HepG2 (cell line): Measurements from ENCODE around the gene PODXL2. TPM values are rescaled to one million over a fixed set of nuclear protein-coding genes. Genes with fewer than 3 reads are reported as not detected.

ENCODE experiments used
- ATAC-seq: fragments of 200-7000 bp; cut with Tn5 transposase; 3 replicates; pipeline ENCODE4 v1.9.1; 2020; ENCODE audit warnings: mild to moderate bottlenecking, moderate library complexity
- BruUV-seq: library from RNA; stranded (reverse); fragments of 400-500 nt; replicated peaks from 2 replicates; lab custom pipeline; 2021; lab: Mats Ljungman, UMichigan
- CTCF ChIA-PET: fragments of 300-600 bp; formaldehyde crosslinking; extraction: SDS; loops from one replicate; lab custom pipeline; 2021; ENCODE audit warnings: low total read pairs, inconsistent platforms, low intra/inter-chr PET ratio; lab: Yijun Ruan, JAX
- POLR2A ChIA-PET: fragments of 350-600 bp; sonication (Branson Sonifier 250); formaldehyde crosslinking; loops from one replicate; lab custom pipeline; 2020; ENCODE audit warnings: antibody characterized with exemption, inconsistent platforms; lab: Yijun Ruan, JAX
- DNase-seq: peaks from one replicate; pipeline ENCODE4 v3.0.0-alpha.2; 2015; ENCODE audit warnings: low spot score
- FAIRE-seq: peaks from 3 replicates; lab custom pipeline; 2011; peaks lifted over from hg19 to GRCh38; lab: Jason Lieb, UNC
- H2AFZ ChIP-seq: one replicate; pipeline ENCODE4 v1.6.1; 2011; ENCODE audit warnings: low read length, inconsistent platforms
- H3K27ac ChIP-seq: fragments of 300-600 bp; 3 replicates; pipeline ENCODE4 v1.8.0; 2011; ENCODE audit warnings: mixed run types, mild to moderate bottlenecking, mixed read lengths, low read length, inconsistent platforms; ENCODE audit not compliant: insufficient read depth; ENCODE audit errors: extremely low read length
- H3K27me3 ChIP-seq, 2 experiments: fragments of 200-600 bp in 1 of 2; 2 replicates in 1 of 2; 3 replicates in 1 of 2; pipeline versions ENCODE4 v1.6.0 to v1.8.0; 2011; ENCODE audit warnings: low read length in 2 of 2, mild to moderate bottlenecking in 2 of 2, moderate library complexity in 2 of 2, inconsistent platforms in 1 of 2; ENCODE audit not compliant: insufficient read depth in 2 of 2, control insufficient read depth in 1 of 2
- H3K36me3 ChIP-seq, 2 experiments: fragments of 200-600 bp in 1 of 2; replicated peaks in 1 of 2; 2 replicates in 1 of 2; 3 replicates in 1 of 2; pipeline versions ENCODE4 v1.5.1 to v1.8.0; 2011; ENCODE audit warnings: low read length in 2 of 2, inconsistent platforms in 1 of 2; ENCODE audit not compliant: insufficient read depth in 2 of 2, control insufficient read depth in 1 of 2
- H3K4me1 ChIP-seq: 2 replicates; pipeline ENCODE4 v1.5.1; 2012; ENCODE audit warnings: low read length, inconsistent platforms; ENCODE audit not compliant: insufficient read depth
- H3K4me2 ChIP-seq: 2 replicates; pipeline ENCODE4 v1.6.0; 2011; ENCODE audit warnings: low read depth, low read length, inconsistent platforms
- H3K4me3 ChIP-seq, 3 experiments: fragments of 200-600 bp in 1 of 3; sonication (generic), shearing (Covaris generic) in 1 of 3; replicated peaks in 1 of 3; 2 replicates each; pipeline ENCODE4 v1.5.1; 2011 to 2016; ENCODE audit warnings: low read length in 3 of 3, inconsistent platforms in 2 of 3, low read depth in 2 of 3, mild to moderate bottlenecking in 2 of 3, control low read depth in 1 of 3, mixed read lengths in 1 of 3; ENCODE audit not compliant: insufficient read depth in 1 of 3
- H3K79me2 ChIP-seq: one replicate; pipeline ENCODE4 v1.6.1; 2011; ENCODE audit warnings: low read length, inconsistent platforms; ENCODE audit not compliant: insufficient read depth
- H3K9ac ChIP-seq: 2 replicates; pipeline ENCODE4 v1.6.0; 2011; ENCODE audit warnings: mild to moderate bottlenecking, low read depth, low read length, inconsistent platforms; ENCODE audit not compliant: insufficient read depth
- H3K9me3 ChIP-seq: 2 replicates; pipeline ENCODE4 v1.5.1; 2012; ENCODE audit warnings: mild to moderate bottlenecking, low read length
- H4K20me1 ChIP-seq: 2 replicates; pipeline ENCODE4 v1.6.0; 2011; ENCODE audit warnings: inconsistent platforms, mild to moderate bottlenecking, low read length, moderate library complexity; ENCODE audit not compliant: insufficient read depth
- ARHGAP35 ChIP-seq: sonication (generic); formaldehyde crosslinking; IDR thresholded peaks from 2 replicates; pipeline ENCODE4 v1.9.0; 2022; ENCODE audit warnings: mild to moderate bottlenecking, inconsistent platforms, moderate library complexity, missing genetic modification reagents, borderline replicate concordance
- DMAP1 ChIP-seq: IDR thresholded peaks from 2 replicates; pipeline ENCODE4 v1.6.1; 2016
- FOXO1 ChIP-seq: sonication (generic); formaldehyde crosslinking; IDR thresholded peaks from 2 replicates; pipeline ENCODE4 v1.4.0; 2020; ENCODE audit warnings: missing genetic modification reagents
- GLI4 ChIP-seq: sonication (generic); formaldehyde crosslinking; IDR thresholded peaks from 2 replicates; pipeline ENCODE4 v1.5.1; 2020; ENCODE audit warnings: missing genetic modification reagents, mild to moderate bottlenecking, moderate library complexity, borderline replicate concordance
- MIER2 ChIP-seq: IDR thresholded peaks from 2 replicates; pipeline ENCODE4 v1.6.1; 2016; ENCODE audit warnings: missing biosample characterization, missing genetic modification reagents
- PITX1 ChIP-seq: sonication (generic); formaldehyde crosslinking; IDR thresholded peaks from 2 replicates; pipeline ENCODE4 v1.5.1; 2020; ENCODE audit warnings: mild to moderate bottlenecking, missing genetic modification reagents
- RFXANK ChIP-seq: IDR thresholded peaks from 2 replicates; pipeline ENCODE4 v1.6.1; 2016
- SRF ChIP-seq: IDR thresholded peaks from 2 replicates; pipeline ENCODE4 v1.6.1; 2011; ENCODE audit warnings: mild to moderate bottlenecking, low read depth, low read length, moderate library complexity
- TMF1 ChIP-seq: sonication (generic); formaldehyde crosslinking; IDR thresholded peaks from 2 replicates; pipeline ENCODE4 v1.8.1; 2022; ENCODE audit warnings: low read depth, missing genetic modification reagents
- ZBTB38 ChIP-seq: sonication (generic); formaldehyde crosslinking; IDR thresholded peaks from 2 replicates; pipeline ENCODE4 v1.5.1; 2020; ENCODE audit warnings: mild to moderate bottlenecking, missing genetic modification reagents
- ZEB1 ChIP-seq: IDR thresholded peaks from 2 replicates; pipeline ENCODE4 v1.6.1; 2012; ENCODE audit warnings: mild to moderate bottlenecking, low read depth, inconsistent platforms; ENCODE audit not compliant: insufficient replicate concordance
- ZNF816 ChIP-seq: sonication (generic); formaldehyde crosslinking; IDR thresholded peaks from 2 replicates; pipeline ENCODE4 v1.8.0; 2022; ENCODE audit warnings: missing genetic modification reagents, mild to moderate bottlenecking, borderline replicate concordance
- WGBS: methylation state at CpG from one replicate; pipeline ENCODE4 v1.1.6; 2017; ENCODE audit warnings: low lambda C conversion rate; 5-methylcytosine and 5-hydroxymethylcytosine counted together
- in situ Hi-C: cut with HindIII; loops from 2 replicates; pipeline ENCODE4 v1.10.0; 2017; ENCODE audit warnings: low pct_unique_long_range_greater_than_20kb; ENCODE audit not compliant: extremely low pct_ligation_motif_present
- intact Hi-C: fragments of 100-400 bp; cut with micrococcal nuclease; formaldehyde crosslinking; loops from one replicate; pipeline ENCODE4 v1.10.0; 2022; ENCODE audit not compliant: unreplicated experiment
- polyA plus RNA-seq, 8 experiments: library from polyadenylated mRNA; depleted of rRNA in 3 of 8; stranded (reverse) in 7 of 8; unstranded in 1 of 8; fragments of >200 nt; fragmentation: Illumina TruSeq in 4 of 8; extraction: Trizol in 4 of 8; gene quantifications; 2 replicates each; pipeline versions ENCODE4 v1.2.1 to v1.2.3, GENCODE V29; 2011 to 2016; ENCODE audit warnings: low read depth in 4 of 8, missing spikeins in 1 of 8, mixed read lengths in 1 of 8; ENCODE audit not compliant: insufficient read depth in 1 of 8
- total RNA-seq, 5 experiments: library from RNA; depleted of rRNA; stranded (reverse); fragments of >200 nt; fragmentation: Illumina TruSeq; extraction: Trizol; gene quantifications; 2 replicates each; pipeline ENCODE4 v1.2.3, GENCODE V29; 2016; ENCODE audit warnings: low read depth in 1 of 5
- TF ChIP-seq, protein P1 (sequence below): sonication (generic); IDR thresholded peaks from 2 replicates; pipeline ENCODE4 v1.6.1; 2016; ENCODE audit warnings: low read depth, borderline replicate concordance
- TF ChIP-seq, protein P2 (sequence below): sonication (generic); formaldehyde crosslinking; IDR thresholded peaks from 2 replicates; pipeline ENCODE4 v1.5.0; 2020; ENCODE audit warnings: mild to moderate bottlenecking, missing genetic modification reagents, borderline replicate concordance

The PODXL2 gene
- total and polyA plus RNA-seq, 2 of the 13 experiments (the other 11 are each of a cell fraction or from before 2014, with no cell fraction given), result 20.4 to 25.1 TPM

DNA sequence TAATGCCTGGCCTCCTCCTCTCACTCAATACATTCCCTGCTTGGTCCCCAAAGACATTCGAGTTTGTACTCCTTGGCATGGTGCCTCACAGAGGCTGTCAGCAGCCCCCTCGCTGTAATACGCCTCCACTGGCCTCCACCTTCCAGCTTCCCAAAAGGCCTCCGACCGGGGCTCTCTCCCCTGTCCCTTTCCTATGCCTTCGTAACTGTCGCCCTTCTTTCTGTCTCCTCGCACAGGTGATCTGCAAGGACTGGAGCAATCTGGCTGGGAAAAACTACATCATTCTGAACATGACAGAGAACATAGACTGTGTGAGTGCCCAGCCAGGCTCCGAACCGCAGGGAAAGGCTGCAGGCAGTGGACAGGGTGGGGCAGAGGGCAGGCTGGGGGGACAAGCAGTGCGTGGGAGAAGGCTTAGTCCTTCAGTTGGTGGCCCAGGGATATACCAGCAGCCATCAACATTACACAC lies 33.0 kb downstream of the PODXL2 start (continued):
- no peak for TF ChIP-seq GLI4 (CRISPR knock-in tag)
- TF ChIP-seq, all 625 proteins: peak for 0

DNA sequence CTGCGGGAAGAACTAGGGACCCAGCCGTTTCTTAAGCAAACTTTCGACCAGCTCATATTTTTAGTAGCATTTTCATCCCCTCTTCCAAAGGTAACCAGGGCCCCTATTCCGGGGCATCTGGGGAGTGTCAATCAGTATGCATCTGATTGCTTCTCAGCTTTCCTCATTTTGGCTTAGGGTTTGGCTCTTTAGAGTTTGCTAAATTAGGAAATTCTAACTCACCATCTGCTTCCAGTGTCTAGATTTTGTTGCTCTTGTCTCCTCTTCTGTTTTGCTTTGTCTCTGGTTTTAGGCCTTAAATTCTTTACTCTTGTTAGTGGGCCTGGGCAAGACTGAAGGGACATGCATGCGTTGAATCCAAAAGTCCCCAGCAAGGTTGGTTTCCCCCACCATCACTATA lies 34.2 kb downstream of the PODXL2 start:
- in situ Hi-C loops, result no loop called here
- H3K9me3 ChIP-seq, result no peaks in the 10 kb centered on the region
- H3K27ac ChIP-seq, result no peak overlapping the region
- no TSS peak for BruUV-seq
- intact Hi-C loops, result no loop called here
- H3K36me3 ChIP-seq, result peaks cover 4 to 9% of the 10 kb centered on the region in 2 experiments; a peak in 3 of 5 replicates
- no peaks in the 10 kb centered on the region for H3K27me3 ChIP-seq
- H3K4me1 ChIP-seq, result no peaks in the 10 kb centered on the region
- H3K4me2 ChIP-seq, result no peak overlapping the region
- no peak for ATAC-seq
- no peaks in the 10 kb centered on the region for H4K20me1 ChIP-seq
- no peak for DNase-seq
- TF ChIP-seq DMAP1 (no peak), RFXANK (CRISPR knock-in tag) (no peak), FOXO1 (CRISPR knock-in tag) (no peak), ZEB1 (no peak), PITX1 (CRISPR knock-in tag) (no peak), ARHGAP35 (CRISPR knock-in tag) (no peak), ZNF816 (CRISPR knock-in tag) (no peak), TMF1 (CRISPR knock-in tag) (no peak), SRF (no peak), MIER2 (no peak), ZBTB38 (CRISPR knock-in tag) (no peak)
- TF ChIP-seq, protein P1, sequence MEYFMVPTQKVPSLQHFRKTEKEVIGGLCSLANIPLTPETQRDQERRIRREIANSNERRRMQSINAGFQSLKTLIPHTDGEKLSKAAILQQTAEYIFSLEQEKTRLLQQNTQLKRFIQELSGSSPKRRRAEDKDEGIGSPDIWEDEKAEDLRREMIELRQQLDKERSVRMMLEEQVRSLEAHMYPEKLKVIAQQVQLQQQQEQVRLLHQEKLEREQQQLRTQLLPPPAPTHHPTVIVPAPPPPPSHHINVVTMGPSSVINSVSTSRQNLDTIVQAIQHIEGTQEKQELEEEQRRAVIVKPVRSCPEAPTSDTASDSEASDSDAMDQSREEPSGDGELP, result no peak
- TF ChIP-seq, protein P2, sequence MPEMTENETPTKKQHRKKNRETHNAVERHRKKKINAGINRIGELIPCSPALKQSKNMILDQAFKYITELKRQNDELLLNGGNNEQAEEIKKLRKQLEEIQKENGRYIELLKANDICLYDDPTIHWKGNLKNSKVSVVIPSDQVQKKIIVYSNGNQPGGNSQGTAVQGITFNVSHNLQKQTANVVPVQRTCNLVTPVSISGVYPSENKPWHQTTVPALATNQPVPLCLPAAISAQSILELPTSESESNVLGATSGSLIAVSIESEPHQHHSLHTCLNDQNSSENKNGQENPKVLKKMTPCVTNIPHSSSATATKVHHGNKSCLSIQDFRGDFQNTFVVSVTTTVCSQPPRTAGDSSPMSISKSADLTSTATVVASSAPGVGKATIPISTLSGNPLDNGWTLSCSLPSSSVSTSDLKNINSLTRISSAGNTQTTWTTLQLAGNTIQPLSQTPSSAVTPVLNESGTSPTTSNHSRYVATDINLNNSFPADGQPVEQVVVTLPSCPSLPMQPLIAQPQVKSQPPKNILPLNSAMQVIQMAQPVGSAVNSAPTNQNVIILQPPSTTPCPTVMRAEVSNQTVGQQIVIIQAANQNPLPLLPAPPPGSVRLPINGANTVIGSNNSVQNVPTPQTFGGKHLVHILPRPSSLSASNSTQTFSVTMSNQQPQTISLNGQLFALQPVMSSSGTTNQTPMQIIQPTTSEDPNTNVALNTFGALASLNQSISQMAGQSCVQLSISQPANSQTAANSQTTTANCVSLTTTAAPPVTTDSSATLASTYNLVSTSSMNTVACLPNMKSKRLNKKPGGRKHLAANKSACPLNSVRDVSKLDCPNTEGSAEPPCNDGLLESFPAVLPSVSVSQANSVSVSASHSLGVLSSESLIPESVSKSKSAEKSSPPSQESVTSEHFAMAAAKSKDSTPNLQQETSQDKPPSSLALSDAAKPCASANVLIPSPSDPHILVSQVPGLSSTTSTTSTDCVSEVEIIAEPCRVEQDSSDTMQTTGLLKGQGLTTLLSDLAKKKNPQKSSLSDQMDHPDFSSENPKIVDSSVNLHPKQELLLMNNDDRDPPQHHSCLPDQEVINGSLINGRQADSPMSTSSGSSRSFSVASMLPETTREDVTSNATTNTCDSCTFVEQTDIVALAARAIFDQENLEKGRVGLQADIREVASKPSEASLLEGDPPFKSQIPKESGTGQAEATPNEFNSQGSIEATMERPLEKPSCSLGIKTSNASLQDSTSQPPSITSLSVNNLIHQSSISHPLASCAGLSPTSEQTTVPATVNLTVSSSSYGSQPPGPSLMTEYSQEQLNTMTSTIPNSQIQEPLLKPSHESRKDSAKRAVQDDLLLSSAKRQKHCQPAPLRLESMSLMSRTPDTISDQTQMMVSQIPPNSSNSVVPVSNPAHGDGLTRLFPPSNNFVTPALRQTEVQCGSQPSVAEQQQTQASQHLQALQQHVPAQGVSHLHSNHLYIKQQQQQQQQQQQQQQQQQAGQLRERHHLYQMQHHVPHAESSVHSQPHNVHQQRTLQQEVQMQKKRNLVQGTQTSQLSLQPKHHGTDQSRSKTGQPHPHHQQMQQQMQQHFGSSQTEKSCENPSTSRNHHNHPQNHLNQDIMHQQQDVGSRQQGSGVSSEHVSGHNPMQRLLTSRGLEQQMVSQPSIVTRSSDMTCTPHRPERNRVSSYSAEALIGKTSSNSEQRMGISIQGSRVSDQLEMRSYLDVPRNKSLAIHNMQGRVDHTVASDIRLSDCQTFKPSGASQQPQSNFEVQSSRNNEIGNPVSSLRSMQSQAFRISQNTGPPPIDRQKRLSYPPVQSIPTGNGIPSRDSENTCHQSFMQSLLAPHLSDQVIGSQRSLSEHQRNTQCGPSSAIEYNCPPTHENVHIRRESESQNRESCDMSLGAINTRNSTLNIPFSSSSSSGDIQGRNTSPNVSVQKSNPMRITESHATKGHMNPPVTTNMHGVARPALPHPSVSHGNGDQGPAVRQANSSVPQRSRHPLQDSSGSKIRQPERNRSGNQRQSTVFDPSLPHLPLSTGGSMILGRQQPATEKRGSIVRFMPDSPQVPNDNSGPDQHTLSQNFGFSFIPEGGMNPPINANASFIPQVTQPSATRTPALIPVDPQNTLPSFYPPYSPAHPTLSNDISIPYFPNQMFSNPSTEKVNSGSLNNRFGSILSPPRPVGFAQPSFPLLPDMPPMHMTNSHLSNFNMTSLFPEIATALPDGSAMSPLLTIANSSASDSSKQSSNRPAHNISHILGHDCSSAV (CRISPR knock-in tag), result no peak
- ChIA-PET POLR2A (no interaction called here), CTCF (no interaction called here)
- no peak overlapping the region for H3K4me3 ChIP-seq
- no peak overlapping the region for H2AFZ ChIP-seq
- H3K79me2 ChIP-seq, result no peaks in the 10 kb centered on the region
- 93% methylated on average over 5 of the region's 5 CpGs for WGBS
- no peak overlapping the region for H3K9ac ChIP-seq
- no peak for FAIRE-seq
